COLO668 (cell line): ENCODE data around the gene ALDH7A1.

Experiments used
- DNase-seq: peaks from one replicate; lab custom pipeline; 2025; ENCODE audit not compliant: unreplicated experiment; lab: John Stamatoyannopoulos, UW

ALDH7A1 gene

GRCh38 chr5:126509339-126509738 lies 85.7 kb downstream of the ALDH7A1 start:
- DNase-seq: no peak

DNA sequence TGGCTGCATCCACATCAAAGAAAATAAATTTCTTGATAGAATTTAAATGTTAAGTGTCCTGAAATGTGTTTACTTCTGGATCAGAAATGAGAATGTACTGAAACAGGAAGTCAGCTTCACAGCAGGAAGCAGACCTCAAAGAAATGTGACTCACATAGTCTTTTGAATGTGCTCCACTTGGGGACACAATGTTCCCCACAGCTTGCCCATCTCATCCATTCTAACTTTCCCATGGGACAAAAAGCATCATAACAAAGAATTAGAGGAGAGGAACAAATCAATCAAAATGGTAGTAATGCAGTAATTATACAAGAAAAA lies 86.1 kb downstream of the ALDH7A1 start:
- no peak for DNase-seq

GRCh38 chr5:126508251-126508961 lies 86.6 kb downstream of the ALDH7A1 start:
- DNase-seq: no peak

DNA sequence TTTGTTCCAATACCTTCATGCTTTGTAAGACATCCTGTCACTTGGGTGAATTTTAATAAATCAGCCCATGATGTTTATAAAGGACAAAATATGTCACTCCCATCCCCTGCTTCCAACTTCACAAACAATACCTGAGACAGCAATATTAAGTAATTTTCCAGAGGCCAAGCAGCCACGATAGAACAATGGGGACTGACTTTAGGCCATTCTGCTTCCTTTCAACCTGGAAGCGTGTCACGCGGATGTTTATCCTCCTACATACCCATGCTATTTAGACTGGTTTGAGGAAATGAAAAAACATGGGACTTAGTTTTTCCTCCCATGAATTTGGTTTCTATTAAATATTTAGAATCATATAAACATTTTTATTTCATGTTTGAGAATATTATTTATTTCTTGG lies 88.9 kb downstream of the ALDH7A1 start:
- DNase-seq: no peak

DNA sequence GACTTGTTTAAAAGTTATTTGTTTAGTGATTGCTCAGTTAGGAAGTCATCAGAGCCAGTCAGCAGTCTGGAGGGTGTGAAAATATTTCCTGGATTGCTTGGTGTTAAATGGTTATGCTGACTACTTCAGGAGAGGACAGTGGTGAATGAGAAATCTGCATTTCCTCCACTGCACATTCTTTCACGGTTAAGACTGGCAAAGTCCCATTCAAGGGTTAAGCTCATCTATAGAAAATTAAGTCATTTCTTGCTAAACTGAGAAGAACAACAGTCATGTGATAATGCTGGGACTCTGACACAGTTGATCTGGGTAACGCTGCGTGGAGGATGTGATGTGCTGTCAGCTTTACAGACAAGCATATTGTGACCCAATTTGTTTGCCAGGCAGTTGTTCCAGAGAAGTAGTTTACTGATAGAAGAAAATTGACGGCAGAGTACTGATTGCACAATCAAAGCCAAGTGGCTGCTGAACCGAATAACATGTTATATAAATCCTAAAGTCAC lies 91.4 kb downstream of the ALDH7A1 start:
- DNase-seq: no peak

DNA sequence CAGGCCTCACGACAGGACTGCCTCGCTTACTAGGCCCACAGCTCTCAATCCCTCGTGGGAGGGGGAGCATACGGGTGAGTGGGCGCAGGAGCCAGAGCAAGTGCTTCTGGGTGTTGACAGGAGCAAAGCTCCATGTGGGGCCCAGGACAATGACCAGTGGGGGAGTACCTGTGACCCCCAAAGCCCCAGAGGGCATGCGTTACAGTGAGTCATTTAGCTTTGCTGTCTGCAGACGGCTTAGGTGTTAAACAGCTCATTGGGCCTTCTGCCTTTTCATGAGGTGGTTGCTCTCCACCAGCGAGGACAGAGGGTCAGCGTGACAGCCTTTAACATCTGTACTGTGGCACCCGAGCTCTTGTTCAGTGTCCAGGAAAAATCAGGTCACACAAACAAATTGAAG lies 93.6 kb downstream of the ALDH7A1 start:
- DNase-seq: no peak

DNA sequence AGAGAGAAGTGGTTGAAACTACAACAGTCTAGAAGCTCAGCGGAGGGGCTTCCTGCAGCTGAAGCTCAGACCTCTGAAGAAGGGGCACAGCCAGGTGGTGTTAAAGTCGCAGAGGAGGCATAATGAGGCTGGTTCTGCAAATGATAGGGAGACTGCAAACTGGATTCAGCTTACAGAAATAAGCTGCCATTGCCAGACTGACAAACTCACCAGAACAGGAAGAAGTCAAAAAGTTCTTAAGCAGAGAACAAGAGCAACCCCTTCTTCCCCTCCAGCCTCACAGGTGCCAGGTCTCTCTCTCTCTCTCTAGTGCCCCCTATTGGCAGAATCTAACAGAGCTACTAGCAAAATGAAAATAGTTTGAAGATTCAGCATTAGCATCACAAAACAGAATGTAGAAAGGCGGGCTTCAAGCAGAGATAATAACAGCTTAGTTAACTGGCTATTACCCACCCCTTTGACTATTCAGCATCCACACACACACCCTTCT lies 95.1 kb downstream of the ALDH7A1 start:
- DNase-seq: no peak

GRCh38 chr5:126499278-126499677 lies 95.7 kb downstream of the ALDH7A1 start:
- no peak for DNase-seq

DNA sequence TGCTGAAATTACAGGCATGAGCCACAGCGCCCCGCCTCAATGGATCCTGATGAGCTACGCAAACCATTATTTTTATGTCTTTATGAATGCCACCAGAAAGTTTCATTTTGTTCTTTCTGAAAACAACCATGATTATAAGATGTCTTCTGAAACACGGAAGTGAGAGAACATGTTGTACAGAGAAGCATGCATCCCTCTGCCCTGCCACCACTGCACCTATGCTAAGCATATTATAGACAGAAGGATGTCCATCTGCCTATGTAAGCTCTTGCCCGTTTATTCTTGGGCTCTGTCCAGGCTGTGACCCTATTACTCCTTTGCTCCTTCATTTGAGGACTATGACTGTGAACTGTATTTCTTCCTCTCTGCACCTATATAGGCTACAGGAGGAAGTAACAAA lies 97.5 kb downstream of the ALDH7A1 start:
- no peak for DNase-seq

- DNase-seq: no peak
These were observed 100.6 kb downstream of the ALDH7A1 start for GRCh38 chr5:126494393-126494792.

GRCh38 chr5:126492939-126493338 lies 102.1 kb downstream of the ALDH7A1 start:
- DNase-seq: no peak

DNA sequence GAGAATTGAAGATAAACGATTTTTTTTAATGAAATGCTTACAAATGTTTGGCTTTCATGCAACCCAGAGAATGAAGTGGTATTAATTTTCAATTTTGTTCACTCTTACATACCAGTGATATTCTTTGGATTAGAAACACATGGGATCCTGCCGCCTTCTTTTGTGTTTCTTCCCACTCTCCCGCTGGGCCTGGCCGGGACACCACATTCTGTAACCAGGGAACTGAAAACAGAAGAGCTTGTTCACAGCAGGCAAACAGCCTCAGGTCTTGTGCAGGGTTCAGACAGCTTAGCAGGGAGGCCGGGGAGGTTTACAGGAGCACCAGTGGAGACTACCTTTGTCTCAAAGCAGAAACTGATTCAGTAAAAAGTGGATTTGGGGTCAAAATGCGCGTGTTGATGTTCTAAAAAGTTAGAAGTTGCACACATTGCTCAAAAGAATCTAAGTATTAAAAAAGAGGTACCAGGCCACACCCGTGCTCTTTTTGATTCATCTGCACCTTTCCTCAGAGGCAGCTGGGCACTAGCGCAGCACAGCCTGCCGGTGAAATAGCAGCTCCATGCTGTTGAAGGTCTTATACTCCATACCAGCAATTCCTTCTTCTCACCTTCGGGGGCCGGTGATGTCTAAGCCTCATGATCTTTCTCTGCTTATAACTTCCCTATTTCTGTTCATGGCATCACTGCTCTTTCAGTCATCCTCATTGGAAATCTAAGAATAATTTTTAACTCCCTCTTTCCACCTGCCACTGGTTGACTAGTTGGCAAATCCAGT lies 104.7 kb downstream of the ALDH7A1 start:
- DNase-seq: no peak

DNA sequence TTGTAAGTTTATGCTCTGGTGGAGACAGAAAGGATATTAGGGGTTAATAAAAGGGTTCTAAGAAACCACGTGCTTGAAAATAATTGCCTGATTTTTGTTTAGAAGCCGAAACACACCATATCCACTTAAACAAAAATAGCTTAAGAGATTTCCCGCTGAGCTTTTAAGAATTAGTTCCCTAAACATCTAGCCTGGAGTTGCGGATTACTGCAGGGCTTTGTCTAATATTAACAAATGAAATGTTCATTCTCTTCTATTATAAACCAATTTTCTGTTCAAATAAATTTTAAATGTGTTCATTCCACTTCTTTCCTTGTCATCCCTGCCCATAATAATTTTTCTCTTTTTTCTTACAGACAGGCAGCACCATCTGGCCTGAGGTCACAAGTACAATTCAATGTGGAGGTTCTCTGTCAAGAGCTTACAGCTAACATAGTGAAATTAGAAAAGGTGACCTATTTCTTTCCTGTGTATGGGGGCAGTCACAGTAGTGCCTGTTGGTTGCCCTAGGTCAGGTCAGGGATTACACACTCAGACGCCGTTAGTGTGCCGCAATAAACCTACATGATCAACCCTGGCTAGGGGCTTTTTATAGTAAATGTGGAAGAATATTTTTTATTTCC lies 106.5 kb downstream of the ALDH7A1 start:
- DNase-seq: no peak

DNA sequence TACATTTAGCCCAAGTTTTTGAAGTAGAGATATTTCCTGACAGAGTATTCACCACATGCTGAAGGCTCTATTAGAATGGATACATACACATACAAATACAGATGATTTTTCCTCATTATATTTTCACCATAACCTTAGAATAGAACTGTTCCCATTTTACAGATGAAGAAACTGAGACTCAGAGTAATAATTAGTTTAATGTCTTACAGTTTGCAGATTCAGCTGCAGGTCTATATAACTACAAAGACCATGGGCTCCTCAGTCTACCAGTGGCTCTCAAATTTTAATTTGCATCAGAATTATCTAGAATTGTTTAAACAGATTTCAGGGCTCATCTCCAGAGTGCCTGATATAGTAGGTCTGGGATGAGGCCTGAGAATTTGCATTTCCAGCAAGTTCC lies 107.4 kb downstream of the ALDH7A1 start:
- no peak for DNase-seq

DNA sequence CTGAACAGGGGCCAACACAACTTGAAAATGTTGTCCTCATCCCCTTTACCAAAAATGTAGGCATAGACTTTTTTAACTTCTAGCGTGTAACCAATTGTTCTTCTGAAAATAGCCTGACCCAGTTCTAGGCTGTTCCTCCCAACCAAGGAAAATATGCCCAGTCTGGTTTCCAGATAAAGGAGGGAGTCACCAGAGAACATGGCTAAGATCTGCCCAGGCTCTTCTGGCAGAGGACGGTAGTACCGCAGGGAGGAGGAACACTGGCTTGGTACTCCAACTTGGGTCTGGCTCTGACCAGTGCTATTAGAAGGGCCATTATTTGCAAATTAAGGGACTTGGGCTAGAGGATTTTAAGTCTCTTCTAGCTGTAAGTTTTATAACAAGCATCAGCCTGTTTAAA lies 108.7 kb downstream of the ALDH7A1 start:
- DNase-seq: no peak

GRCh38 chr5:126484253-126484652 lies 110.8 kb downstream of the ALDH7A1 start:
- no peak for DNase-seq

- DNase-seq: no peak
These were observed 111.9 kb downstream of the ALDH7A1 start for GRCh38 chr5:126483156-126483555.

- DNase-seq: no peak
These were observed 112.4 kb downstream of the ALDH7A1 start for GRCh38 chr5:126482591-126482990.

- no peak for DNase-seq
These were observed 113.8 kb downstream of the ALDH7A1 start for GRCh38 chr5:126481243-126481642.
